Spleen (tissue), 7 donors: Measurements from ENCODE around the gene SPATA32.
A peak's percentile ranks its signal among the peaks of the same experiment; 100 is the strongest.

Experiments
- CTCF ChIP-seq, 11 experiments: fragments of 200-600 bp in 7 of 11; fragments of 450-650 bp in 4 of 11; sonication (generic) in 4 of 11; IDR thresholded peaks in 8 of 11; conservative IDR thresholded peaks in 3 of 11; 1 replicate in 7 of 11; 2 replicates in 4 of 11; pipeline versions ENCODE4 v1.4.0 to v1.8.0; 2016 to 2021; ENCODE audit warnings: antibody characterized with exemption in 11 of 11, inconsistent platforms in 4 of 11, mild to moderate bottlenecking in 1 of 11
- POLR2A ChIP-seq, 3 donors: fragments of 450-650 bp; IDR thresholded peaks; one replicate each; pipeline ENCODE4 v1.5.1; 2017; ENCODE audit warnings: antibody characterized with exemption in 3 of 3, mild to moderate bottlenecking in 1 of 3
- POLR2AphosphoS5 ChIP-seq, 3 donors: sonication (generic); formaldehyde crosslinking; IDR thresholded peaks; one replicate each; pipeline ENCODE4 v1.5.1; 2017; ENCODE audit warnings: antibody characterized with exemption in 3 of 3
- donor health status: DM: no; HTN: no; CAD: no; lungs with moderate emphysema.
- donor health status: DM: no; HTN: no; CAD: no.
- donor health status: DM: no; HTN: no; CAD: no.

DNA sequence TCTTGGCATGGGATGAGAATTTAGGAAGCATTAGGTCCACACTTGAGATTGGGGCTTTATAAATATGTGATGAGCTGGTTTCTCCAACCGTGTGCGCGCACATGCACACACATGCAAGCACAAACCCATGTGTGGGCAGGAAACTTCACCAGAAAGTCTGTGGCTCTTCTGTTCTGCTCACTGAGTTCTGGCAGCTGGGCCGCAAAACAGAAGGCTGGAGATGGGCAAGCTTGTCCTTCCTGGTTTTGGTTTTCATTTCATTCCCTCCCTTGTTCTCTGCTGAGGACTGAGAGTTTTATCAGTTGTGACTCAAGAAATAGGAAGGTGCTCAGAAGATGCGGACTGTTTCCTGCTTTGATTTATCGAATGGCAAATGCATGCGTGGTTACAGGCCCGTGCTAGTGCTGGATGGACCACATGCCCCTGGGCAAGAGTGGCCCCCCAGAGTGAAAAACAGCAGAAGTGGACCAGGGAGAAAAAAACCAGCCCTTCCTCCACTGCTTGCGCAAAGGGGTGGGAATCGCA lies 40.8 kb upstream of the SPATA32 start:
- TF ChIP-seq CTCF (IDR thresholded peaks at IDR 0.05 in 8 of 11, conservative IDR thresholded peaks at IDR 0.05 in 3 of 11) = no peak
- TF ChIP-seq POLR2AphosphoS5 (IDR thresholded peaks at IDR 0.05) = peak in 2 of 3 donors; percentile 38 to 63
- no peak for TF ChIP-seq POLR2A (IDR thresholded peaks at IDR 0.05)
